ENCODE measurements around the gene CLDN22. TPM values are rescaled to one million over a fixed set of nuclear protein-coding genes. Genes with fewer than 3 reads are reported as not detected.

The CLDN22 gene
- polyA plus RNA-seq, 1 of the 3 experiments (the other 2 are of a cell fraction) = 0.05 TPM

- H3K27ac ChIP-seq (ENCODE audit: low read depth in 2 of 2, low read length in 1 of 2) = peak overlapping the region in 1 of 2 experiments; percentile 67; a peak in 2 of 4 replicates
- ChIA-PET POLR2A (no interaction called here), CTCF (no interaction called here)
- 58% methylated on average over 17 of the region's 17 CpGs for WGBS (ENCODE audit: low lambda C conversion rate)
- H3K9me3 ChIP-seq = no peaks in the 10 kb centered on the region
- TF ChIP-seq GABPA (IDR thresholded peaks at IDR 0.05; ENCODE audit: low read depth) = peak; percentile 23; the same call in 1 of the 2 replicates
- TF ChIP-seq MXI1 (IDR thresholded peaks at IDR 0.05; ENCODE audit: low read depth, low read length) = no peak
- peak; percentile 94 for TF ChIP-seq RXRA (IDR thresholded peaks at IDR 0.05; ENCODE audit: borderline replicate concordance, low read depth)
- no peak for TF ChIP-seq CHD2 (IDR thresholded peaks at IDR 0.05; ENCODE audit: low read length, partially characterized antibody)
- peak; percentile 67 for TF ChIP-seq PBX3 (IDR thresholded peaks at IDR 0.05)
- TF ChIP-seq MAX (IDR thresholded peaks at IDR 0.05; ENCODE audit: low read depth) = peak; percentile 77
- no peak for TF ChIP-seq REST (IDR thresholded peaks at IDR 0.05; ENCODE audit: low read depth, low read length)
- TF ChIP-seq RCOR1 (IDR thresholded peaks at IDR 0.05; ENCODE audit: low read length) = no peak
- TF ChIP-seq YY1 (IDR thresholded peaks at IDR 0.05; ENCODE audit: low read depth) = peak; percentile 86; the same call in 1 of the 2 replicates
- TF ChIP-seq USF1 (IDR thresholded peaks at IDR 0.05; ENCODE audit: borderline replicate concordance, low read depth) = no peak
- TF ChIP-seq SMC3 (IDR thresholded peaks at IDR 0.05; ENCODE audit: low read depth, low read length) = no peak
- TF ChIP-seq TAF1 (IDR thresholded peaks at IDR 0.05; ENCODE audit: borderline replicate concordance, low read depth, low read length) = no peak
- peak; percentile 69 for TF ChIP-seq TEAD4 (IDR thresholded peaks at IDR 0.05; ENCODE audit: borderline replicate concordance, insufficient read depth)
- TF ChIP-seq NFIC (IDR thresholded peaks at IDR 0.05; ENCODE audit: borderline replicate concordance) = peak; percentile 83
- no peak for TF ChIP-seq IRF3 (IDR thresholded peaks at IDR 0.05; ENCODE audit: low read depth, low read length)
- TF ChIP-seq TCF12 (IDR thresholded peaks at IDR 0.05) = peak; percentile 83
- peak; percentile 84 for TF ChIP-seq FOSL2 (IDR thresholded peaks at IDR 0.05; ENCODE audit: borderline replicate concordance, low read depth)
- TF ChIP-seq JUND (IDR thresholded peaks at IDR 0.05) = peak; percentile 59; the same call in 1 of the 2 replicates
- TF ChIP-seq GATA2 (CRISPR knock-in tag; IDR thresholded peaks at IDR 0.05) = no peak
- peak in 1 of 2 experiments; percentile 89; a peak in 2 of 4 replicates for TF ChIP-seq EP300 (IDR thresholded peaks at IDR 0.05; ENCODE audit: borderline replicate concordance in 1 of 2, low read depth in 1 of 2, low read length in 1 of 2)
- TF ChIP-seq SIN3A (IDR thresholded peaks at IDR 0.05; ENCODE audit: borderline replicate concordance, low read depth, low read length) = no peak
- peak; percentile 44; the same call in 1 of the 2 replicates for TF ChIP-seq MEF2A (IDR thresholded peaks at IDR 0.05; ENCODE audit: borderline replicate concordance, low read depth)
- no peak for TF ChIP-seq CTCF (IDR thresholded peaks at IDR 0.05)
- peaks cover 2 to 4% of the 10 kb centered on the region in 2 experiments; a peak in 1 of 4 replicates for H3K4me1 ChIP-seq (ENCODE audit: control insufficient read depth in 1 of 2, insufficient read depth in 2 of 2, low read depth in 1 of 2, low read length in 1 of 2)
- H3K36me3 ChIP-seq (replicated peaks in 1 of 2; ENCODE audit: control insufficient read depth in 1 of 2, insufficient read depth in 2 of 2, low read length in 1 of 2) = no peaks in the 10 kb centered on the region
- H3K79me2 ChIP-seq (ENCODE audit: insufficient read depth) = no peaks in the 10 kb centered on the region
- no peak for DNase-seq
- H3K9ac ChIP-seq = peak overlapping the region; percentile 32; the same call in 1 of the 2 replicates
- no peaks in the 10 kb centered on the region for H4K20me1 ChIP-seq (ENCODE audit: insufficient read depth)
- H3K27me3 ChIP-seq (ENCODE audit: insufficient read depth) = no peaks in the 10 kb centered on the region
- peak overlapping the region; percentile 57 for H3K4me2 ChIP-seq
- H3K4me3 ChIP-seq (ENCODE audit: low read depth in 2 of 2, low read length in 1 of 2) = no peak overlapping the region
- peak overlapping the region; percentile 87 for H2AFZ ChIP-seq (ENCODE audit: low read depth)
- no peaks in the 10 kb centered on the region for H3K9me2 ChIP-seq
- H3F3A ChIP-seq (replicated peaks; ENCODE audit: insufficient read depth) = peaks cover 3% of the 10 kb centered on the region
Observed at GRCh38 chr4:183348706-183349659, 28.9 kb upstream of the CLDN22 start.
